Osteocyte (in vitro differentiated cells): ENCODE results near the gene MAP7D2. TPM values are rescaled to one million over a fixed set of nuclear protein-coding genes. Genes with fewer than 3 reads are reported as not detected.

ENCODE experiments used
- DNase-seq: peaks from one replicate; pipeline ENCODE4 v3.0.0; 2021; ENCODE audit warnings: mixed read lengths; ENCODE audit not compliant: unreplicated experiment; ENCODE audit errors: extremely low spot score
- H3K27ac Mint-ChIP-seq: one replicate; pipeline ENCODE4 v1.8.0; 2021; ENCODE audit warnings: mild to moderate bottlenecking, mixed read lengths; ENCODE audit not compliant: unreplicated experiment
- H3K27me3 Mint-ChIP-seq: one replicate; pipeline ENCODE4 v1.8.0; 2021; ENCODE audit warnings: mixed read lengths; ENCODE audit not compliant: unreplicated experiment
- H3K36me3 Mint-ChIP-seq: one replicate; pipeline ENCODE4 v1.8.0; 2021; ENCODE audit warnings: mixed read lengths; ENCODE audit not compliant: unreplicated experiment
- H3K4me1 Mint-ChIP-seq: one replicate; pipeline ENCODE4 v1.8.0; 2021; ENCODE audit warnings: mixed read lengths; ENCODE audit not compliant: unreplicated experiment
- H3K4me3 Mint-ChIP-seq: one replicate; pipeline ENCODE4 v1.8.0; 2021; ENCODE audit warnings: mild to moderate bottlenecking, moderate library complexity, mixed read lengths; ENCODE audit not compliant: unreplicated experiment
- H3K9me3 Mint-ChIP-seq: one replicate; pipeline ENCODE4 v1.8.0; 2021; ENCODE audit warnings: mixed read lengths; ENCODE audit not compliant: unreplicated experiment
- CTCF ChIP-seq: fragments of 200-600 bp; sonication (generic); IDR thresholded peaks from 2 replicates; pipeline ENCODE4 v1.5.0; 2021; ENCODE audit warnings: antibody characterized with exemption, mild to moderate bottlenecking, moderate library complexity
- total RNA-seq: library from RNA; stranded (reverse); gene quantifications from 2 replicates; pipeline ENCODE4 v1.2.1, GENCODE V29; 2021

MAP7D2 gene
- total RNA-seq, 1 donor from 2014 or later = 0.11 TPM

GRCh38 chrX:20101934-20102581 lies 14.6 kb downstream of the MAP7D2 start:
- Mint-ChIP-seq H3K4me1 (no peaks in the 10 kb centered on the region), H3K27ac (no peak overlapping the region), H3K9me3 (peaks cover 14% of the 10 kb centered on the region), H3K36me3 (no peaks in the 10 kb centered on the region), H3K4me3 (no peak overlapping the region), H3K27me3 (no peaks in the 10 kb centered on the region)
- no peak for TF ChIP-seq CTCF
- DNase-seq = no peak

GRCh38 chrX:20091499-20091898 lies 25.2 kb downstream of the MAP7D2 start:
- H3K27me3 Mint-ChIP-seq = no peaks in the 10 kb centered on the region
- DNase-seq = no peak
- no peaks in the 10 kb centered on the region for H3K4me1 Mint-ChIP-seq
- no peak overlapping the region for H3K4me3 Mint-ChIP-seq
- no peak for TF ChIP-seq CTCF
- peaks cover 3% of the 10 kb centered on the region for H3K36me3 Mint-ChIP-seq
- no peak overlapping the region for H3K27ac Mint-ChIP-seq
- H3K9me3 Mint-ChIP-seq = peaks cover 17% of the 10 kb centered on the region

GRCh38 chrX:20089845-20090244 lies 26.9 kb downstream of the MAP7D2 start:
- peaks cover 18% of the 10 kb centered on the region for H3K9me3 Mint-ChIP-seq
- H3K27me3 Mint-ChIP-seq = no peaks in the 10 kb centered on the region
- H3K36me3 Mint-ChIP-seq = peaks cover 3% of the 10 kb centered on the region

GRCh38 chrX:20080277-20080676 lies 36.4 kb downstream of the MAP7D2 start:
- H3K4me3 Mint-ChIP-seq = no peak overlapping the region
- no peaks in the 10 kb centered on the region for H3K36me3 Mint-ChIP-seq
- peaks cover 7% of the 10 kb centered on the region for H3K9me3 Mint-ChIP-seq
- H3K27me3 Mint-ChIP-seq = no peaks in the 10 kb centered on the region
- no peak overlapping the region for H3K27ac Mint-ChIP-seq
- no peak for TF ChIP-seq CTCF
- H3K4me1 Mint-ChIP-seq = no peaks in the 10 kb centered on the region
- no peak for DNase-seq

More at GRCh38 chrX:20089845-20090244, 26.9 kb downstream of the MAP7D2 start:
- no peak for DNase-seq
- TF ChIP-seq CTCF = no peak
- H3K27ac Mint-ChIP-seq = no peak overlapping the region
- H3K4me3 Mint-ChIP-seq = no peak overlapping the region
- no peaks in the 10 kb centered on the region for H3K4me1 Mint-ChIP-seq

GRCh38 chrX:20071511-20072079 lies 45.1 kb downstream of the MAP7D2 start:
- Mint-ChIP-seq H3K4me1 (peaks cover 14% of the 10 kb centered on the region), H3K27me3 (no peaks in the 10 kb centered on the region), H3K9me3 (no peaks in the 10 kb centered on the region), H3K27ac (no peak overlapping the region), H3K4me3 (no peak overlapping the region), H3K36me3 (no peaks in the 10 kb centered on the region)
- DNase-seq = no peak
- no peak for TF ChIP-seq CTCF
